IPS-18c (cell line): Measurements from ENCODE around the gene AK1.

Experiments used
- H3K4me3 ChIP-seq: 2 replicates; pipeline ENCODE4 v1.7.0; 2013; ENCODE audit warnings: low read depth, mild to moderate bottlenecking, low read length, moderate library complexity; ENCODE audit not compliant: insufficient read depth
- H3K9me3 ChIP-seq: one replicate; pipeline ENCODE4 v1.6.1; 2013; ENCODE audit warnings: mild to moderate bottlenecking, low read length, moderate library complexity; ENCODE audit not compliant: control insufficient read depth, insufficient read depth

Gene AK1

DNA sequence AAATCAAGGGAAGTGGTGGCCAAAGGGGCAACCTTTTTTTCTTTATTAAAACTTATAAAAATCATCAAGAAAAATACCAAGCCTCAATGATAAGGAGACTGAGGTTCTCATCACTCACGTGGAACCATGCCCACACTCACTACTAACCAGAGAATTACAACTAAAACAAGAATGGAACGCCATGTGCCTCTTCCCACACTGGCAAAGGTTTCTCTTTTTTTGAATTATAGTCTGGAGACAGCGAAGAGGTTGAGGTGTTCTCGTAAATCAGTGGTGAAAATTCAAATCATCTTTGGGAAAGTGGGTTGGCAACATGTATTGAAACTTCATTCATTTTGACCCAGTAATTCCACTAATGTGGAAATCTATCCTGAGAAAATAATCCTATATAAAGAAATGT is 55.4 kb downstream of the AK1 start:
- Histone ChIP-seq H3K4me3 (no peak overlapping the region), H3K9me3 (no peaks in the 10 kb centered on the region)

DNA sequence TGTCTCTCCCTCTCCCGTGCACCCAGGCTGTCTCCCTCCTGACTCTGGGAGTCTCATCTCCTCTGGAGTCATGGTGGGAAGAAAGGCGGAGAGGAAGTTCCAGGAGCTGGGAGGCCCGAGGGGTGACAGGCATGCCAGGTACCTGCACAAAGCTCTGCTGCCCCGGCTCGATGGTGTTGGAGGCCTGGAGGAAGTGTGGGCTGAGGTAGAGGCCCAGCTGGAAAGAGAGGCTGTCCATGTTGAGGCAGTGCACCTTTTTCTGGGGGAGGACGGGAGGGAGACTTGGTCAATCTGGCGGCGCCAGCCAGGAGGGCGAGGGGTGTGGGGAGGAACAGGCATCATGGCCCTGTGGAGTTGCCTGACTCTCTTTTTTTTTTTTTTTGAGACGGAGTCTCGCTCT is 58.9 kb downstream of the AK1 start:
- Histone ChIP-seq H3K4me3 (no peak overlapping the region), H3K9me3 (no peaks in the 10 kb centered on the region)

DNA sequence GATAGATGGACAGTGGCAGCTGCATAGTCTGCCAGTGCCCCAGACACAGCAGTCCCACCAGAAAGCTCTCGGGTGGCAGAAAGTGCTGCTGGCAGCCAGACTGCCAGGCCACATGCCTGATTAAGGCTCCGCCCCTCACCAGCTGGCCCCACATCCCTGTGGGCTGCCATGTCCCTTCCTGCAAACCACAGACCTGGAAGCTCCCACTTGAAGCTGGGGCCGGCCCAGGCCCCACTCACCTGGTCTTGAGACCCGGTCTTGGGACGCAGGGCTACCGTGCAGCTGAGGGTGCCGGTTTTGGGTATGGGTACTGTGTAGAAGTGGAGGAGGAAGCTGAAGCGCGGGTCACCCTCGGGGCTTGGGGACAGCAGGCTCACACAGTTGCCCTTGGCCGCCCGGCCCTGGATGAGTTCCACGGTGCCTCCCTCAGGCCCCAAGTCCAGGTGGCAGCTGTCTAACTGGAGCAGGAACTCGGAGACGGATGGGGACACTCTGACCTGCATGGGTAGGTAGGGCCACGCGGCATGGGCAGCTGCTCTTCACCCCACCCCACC is 59.5 kb downstream of the AK1 start:
- H3K4me3 ChIP-seq, result no peak overlapping the region
- no peaks in the 10 kb centered on the region for H3K9me3 ChIP-seq

DNA sequence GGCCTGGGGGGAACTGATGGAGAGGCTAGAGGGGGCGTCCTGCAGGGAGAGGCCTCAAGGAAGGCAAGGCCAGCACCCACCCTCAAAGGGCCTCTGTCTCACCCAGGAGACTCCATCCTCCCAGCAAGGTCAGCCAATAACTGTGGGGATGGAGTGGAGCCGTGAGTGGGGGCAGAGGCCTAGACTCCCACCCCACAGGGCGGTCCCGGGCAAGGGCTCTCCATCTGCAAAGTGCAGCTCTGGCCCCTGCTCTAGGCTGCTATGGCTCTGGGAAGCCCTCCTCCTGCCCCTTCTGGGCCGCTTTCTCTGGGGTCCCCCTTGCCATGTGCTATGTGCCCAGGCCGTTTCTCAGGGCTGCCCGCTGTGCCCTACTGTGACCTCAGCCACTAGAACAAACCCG is 60.7 kb downstream of the AK1 start:
- H3K9me3 ChIP-seq, result no peaks in the 10 kb centered on the region
- H3K4me3 ChIP-seq, result no peak overlapping the region
